C4-2B (cell line): ENCODE measurements around the gene KRTAP10-12.

Experiments
- CTCF ChIP-seq: fragments of 450-650 bp; conservative IDR thresholded peaks from 2 replicates; pipeline ENCODE4 v1.5.1; 2017; ENCODE audit warnings: mild to moderate bottlenecking
- ZFX ChIP-seq: fragments of 450-650 bp; IDR thresholded peaks from 2 replicates; pipeline ENCODE4 v1.6.1; 2017

DNA sequence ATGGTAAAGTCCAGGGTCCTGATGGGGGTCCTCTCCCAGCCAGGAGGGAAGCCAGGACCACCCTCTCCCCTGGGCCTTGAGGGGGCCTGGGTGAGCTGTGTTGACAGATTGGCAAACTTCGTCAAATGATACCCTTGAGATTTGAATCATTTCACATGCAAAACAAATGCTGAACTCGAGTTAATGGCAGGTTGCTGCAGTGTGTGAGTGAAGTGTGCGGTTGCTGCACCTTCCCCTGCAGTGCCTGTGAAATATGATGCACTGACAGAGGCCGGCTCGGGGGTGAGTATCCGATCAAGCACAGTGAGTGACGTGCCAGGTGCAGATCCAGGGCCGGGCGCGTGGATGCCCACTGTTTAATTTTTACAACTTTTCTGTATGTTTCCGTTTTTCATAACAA, 9.3 kb upstream of the KRTAP10-12 start:
- TF ChIP-seq CTCF (no peak), ZFX (no peak)
